HTR-8/SVneo (cell line): ENCODE data around the gene FAM3C.

Experiments used
- DNase-seq: peaks from one replicate; pipeline ENCODE4 v3.0.0; 2011; ENCODE audit warnings: low spot score, mixed read lengths; ENCODE audit not compliant: insufficient read length
- FAIRE-seq: peaks from 2 replicates; lab custom pipeline; 2011; peaks lifted over from hg19 to GRCh38; lab: Jason Lieb, UNC

Gene FAM3C

DNA sequence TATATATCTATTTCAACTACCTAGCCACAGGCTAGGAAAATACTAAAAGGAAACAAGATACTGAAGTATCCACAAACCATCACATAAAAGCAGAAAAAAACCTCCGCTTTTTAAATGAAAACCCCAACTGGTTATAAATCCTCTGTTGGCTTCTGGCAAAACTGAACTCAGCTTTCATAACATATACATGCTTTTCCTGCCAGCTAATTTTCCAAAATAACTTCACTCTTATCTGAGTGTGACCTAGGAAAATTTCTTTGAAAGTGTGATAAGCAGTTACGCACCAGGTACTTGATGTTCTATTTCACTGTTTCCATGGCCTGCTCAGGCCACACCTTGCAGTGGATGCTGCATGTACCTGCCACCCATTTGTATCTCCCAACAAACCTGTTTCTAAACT is 11.8 kb downstream of the FAM3C start:
- DNase-seq, result no peak
- FAIRE-seq, result no peak

DNA sequence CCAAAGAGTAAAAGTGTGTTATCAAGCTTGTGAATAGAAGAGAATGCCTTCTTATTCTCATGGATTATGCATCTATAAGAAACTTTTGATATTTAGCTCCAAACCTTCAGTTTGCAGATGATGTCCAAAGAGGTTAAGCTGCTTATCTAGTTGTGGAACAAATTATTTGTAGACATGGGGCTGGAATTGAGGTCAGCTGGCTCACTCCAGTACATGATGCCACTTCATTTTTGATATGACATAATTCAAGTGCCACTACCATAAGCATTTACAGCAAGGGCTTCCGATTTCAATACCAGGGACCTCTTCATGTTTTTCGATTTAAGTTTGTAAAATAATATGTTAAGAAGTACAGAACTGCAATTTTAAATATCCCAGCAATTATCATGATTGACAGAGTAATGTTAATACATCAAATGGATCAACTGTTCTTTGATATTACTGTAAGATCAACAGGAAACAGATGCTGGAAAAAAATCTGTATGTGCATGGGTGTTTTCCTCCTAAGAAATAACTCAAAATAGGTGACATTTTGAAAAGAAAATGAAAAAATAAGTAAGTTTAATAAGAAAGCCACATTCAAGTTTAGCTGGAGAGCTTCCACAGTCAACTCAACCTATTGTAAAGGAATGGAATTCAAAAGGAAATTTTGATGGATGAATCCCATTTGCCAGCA is 12.7 kb downstream of the FAM3C start:
- DNase-seq (no peak), FAIRE-seq (no peak)

DNA sequence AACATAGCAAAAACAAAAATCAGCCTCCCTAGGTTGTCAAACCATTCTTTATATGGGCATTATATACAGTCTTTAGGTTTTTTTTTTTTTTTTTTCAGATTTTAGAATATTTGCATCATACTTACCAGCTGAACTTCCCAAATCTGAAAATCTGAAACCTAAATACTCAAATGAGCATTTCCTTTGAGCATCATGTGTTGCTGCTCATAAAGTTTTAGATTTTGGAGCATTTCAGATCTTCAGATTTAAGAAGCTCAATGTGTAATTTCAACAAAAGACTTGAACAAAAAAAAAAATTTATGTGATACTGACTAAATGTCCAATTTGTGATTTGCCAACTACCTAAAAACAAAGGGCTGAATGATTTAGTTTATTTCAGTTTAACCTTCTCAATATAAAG is 13.6 kb downstream of the FAM3C start:
- no peak for FAIRE-seq
- no peak for DNase-seq

DNA sequence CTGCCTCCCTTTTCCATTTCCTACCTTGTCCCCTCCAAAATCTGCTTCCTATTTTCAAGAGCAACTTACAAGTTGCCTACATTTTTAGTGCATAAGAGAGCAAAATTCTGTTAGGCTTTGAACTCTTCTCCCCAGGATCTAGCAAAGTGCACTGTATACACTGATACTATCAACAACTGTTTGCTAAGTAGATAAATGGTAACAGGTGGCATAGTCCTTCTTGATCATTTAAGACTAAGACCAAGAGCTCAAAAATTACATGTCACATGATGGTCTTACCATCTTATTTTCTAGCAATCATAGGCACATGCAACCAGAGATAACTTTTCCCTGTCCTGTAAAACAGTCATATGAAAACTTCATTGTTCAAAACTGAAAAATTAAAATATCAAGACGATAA is 16.2 kb downstream of the FAM3C start:
- DNase-seq, result no peak
- FAIRE-seq, result no peak

DNA sequence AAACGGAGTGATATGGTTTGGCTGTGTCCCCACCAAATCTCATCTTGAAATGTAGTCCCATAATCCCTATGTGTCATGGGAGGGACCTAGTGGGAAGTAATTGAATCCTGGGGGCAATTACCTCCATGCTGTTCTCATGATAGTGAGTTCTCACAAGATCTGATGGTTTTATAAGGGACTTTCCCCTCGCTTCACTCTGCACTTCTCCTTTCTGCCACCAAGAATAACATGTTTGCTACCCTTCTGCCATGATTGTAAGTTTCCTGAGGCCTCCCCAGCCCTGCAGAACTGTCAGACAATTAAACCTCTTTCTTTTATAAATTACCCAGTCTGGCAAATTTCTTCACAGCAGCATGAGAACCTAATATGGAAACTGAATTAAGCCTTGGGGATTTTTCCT is 19.1 kb downstream of the FAM3C start:
- FAIRE-seq, result no peak
- DNase-seq, result no peak

DNA sequence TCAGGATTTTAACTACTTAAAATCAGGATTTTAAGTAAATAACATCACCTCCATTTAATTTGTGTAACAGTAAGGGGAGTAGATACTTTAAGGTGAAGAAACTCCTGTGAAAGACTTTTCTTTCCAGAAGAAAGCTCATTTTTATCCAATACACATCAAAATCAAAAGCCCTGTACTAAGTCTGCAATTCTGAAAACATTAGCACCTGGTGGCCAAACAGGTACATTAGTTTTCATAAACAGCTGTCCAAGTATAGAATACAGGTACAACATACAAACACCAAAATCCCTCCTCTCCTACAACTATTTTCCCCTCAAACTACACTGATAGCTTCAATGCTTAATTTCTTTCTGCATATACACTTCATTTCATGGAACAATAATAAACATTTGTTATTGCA is 22.9 kb downstream of the FAM3C start:
- DNase-seq, result no peak
- no peak for FAIRE-seq

DNA sequence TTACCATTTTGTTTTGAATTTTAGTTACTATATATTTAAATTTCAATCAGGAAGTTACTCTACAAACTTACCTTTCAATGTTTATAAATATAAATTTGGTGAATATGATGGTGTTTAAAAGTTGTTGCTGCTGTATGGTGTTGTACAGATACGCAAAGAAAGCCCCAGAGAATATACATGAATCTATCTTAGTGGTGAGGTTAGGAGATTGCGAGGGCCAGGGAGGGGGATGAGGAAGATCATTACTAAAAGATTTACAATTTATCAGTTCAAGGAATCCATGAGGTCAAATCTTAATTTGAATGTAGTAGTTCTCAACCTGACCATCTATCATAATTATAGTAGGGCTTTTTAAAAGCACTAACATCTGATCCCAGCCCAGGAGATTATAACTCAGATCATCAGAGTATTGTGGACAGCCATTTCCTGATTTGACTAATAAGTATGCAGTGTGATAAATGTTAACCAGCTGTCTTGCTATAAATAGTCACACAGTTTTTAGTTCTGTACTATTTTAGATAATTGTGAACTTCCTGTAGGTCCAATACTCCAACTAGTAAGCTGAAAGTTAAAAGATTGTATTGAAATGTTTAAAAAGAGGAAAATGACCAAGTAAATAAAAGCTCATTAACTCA is 23.6 kb downstream of the FAM3C start:
- FAIRE-seq, result no peak
- no peak for DNase-seq

DNA sequence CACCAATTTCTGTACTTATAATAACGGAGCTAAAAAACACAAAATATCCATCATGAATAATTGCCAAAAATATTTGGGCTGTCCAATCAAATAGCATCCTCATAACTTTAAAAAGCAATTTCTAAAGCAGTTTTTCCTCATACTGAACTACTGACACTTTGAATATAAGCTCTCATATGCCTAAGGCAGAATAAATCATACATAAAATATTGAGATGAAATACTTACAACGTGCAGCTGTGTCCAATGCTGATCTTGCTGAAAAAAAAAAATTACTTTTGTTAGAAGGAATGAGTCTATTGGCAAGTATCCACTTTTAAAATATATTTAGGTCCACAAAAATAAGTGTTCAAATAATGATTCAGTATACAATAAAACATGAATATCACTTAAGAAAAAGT is 24.2 kb downstream of the FAM3C start:
- FAIRE-seq, result no peak
- no peak for DNase-seq

DNA sequence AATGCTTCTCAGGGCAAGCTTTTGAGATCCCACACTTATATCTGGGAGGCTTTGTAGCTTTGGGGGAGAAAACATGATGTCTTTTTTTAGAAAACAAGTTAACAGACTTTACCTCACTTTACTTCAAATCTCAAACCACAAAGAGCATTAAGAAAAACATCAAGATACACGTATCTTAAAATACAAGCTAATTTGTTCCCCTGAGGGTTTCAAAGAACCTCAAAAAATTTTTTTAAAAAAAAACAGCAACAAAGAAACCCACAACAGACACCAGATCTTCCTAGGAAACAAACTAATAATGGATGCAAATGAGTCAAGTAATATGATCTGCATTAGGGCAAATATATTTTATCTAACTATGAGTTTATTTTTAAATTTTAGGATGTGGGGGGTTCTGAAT is 24.7 kb downstream of the FAM3C start:
- FAIRE-seq, result no peak
- no peak for DNase-seq

DNA sequence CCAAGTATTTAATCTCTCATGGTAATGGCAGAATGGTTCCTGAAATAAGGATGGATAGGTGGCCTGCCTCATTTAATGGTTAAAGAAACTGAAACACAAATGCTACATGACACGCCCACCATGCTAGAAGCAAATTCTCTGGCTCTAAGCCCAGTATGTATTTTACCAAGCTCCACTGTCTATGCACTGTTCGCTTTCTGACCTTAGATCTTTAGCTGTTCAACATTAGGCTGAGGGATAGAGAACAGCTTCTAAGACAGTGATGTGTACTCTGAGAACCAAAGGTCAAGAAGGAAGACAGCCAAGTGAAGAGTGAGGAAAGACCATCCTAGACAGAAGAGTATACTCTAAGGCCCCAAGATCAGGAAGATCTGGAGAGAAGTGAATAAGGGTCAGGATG is 26.6 kb downstream of the FAM3C start:
- FAIRE-seq, result no peak
- DNase-seq, result no peak

DNA sequence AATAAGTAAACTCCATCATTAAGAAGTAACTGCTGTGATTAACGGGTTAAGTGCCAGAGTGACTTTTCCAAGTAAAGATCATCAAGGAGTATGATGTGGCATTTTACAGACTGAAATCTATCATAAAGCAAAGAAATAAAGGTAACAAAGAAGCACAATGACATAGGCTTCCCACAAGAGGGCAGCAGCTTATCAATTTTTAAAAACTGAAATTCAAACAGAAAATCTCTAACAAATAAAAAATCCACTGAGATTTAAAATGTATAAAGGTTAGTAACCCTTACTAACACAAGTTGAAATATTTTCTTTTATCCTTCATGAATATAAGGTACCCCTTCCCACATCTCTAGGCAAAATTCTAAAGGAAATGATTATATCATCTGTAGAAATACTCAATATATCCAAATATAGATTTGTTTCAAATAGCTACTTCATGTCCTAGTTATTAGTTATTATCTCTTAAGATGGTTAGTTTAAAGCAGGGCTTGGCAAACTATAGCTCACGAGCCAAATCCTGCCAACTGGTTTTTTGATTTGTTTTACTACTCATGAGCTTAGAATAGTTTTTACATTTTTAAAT is 29.2 kb downstream of the FAM3C start:
- DNase-seq, result peak; percentile 4
- FAIRE-seq, result no peak

DNA sequence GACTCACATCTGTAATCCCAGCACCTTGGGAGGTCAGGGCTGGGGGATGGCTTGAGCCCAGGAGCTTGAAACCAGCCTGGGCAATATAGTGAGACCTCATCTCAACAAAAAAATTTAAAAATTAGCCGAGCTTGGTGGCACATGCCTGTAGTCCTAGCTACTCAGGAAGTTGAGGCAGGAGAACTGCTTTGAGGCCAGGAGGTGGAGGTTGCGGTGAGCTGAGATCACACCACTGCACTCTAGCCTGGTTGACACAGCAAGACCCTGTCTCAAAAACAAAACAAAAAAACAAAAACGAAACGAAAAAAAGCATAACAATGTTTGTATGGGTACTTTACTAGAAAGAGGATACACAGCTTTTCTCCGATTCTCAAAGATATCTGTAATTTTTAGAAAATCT is 35.5 kb downstream of the FAM3C start:
- no peak for FAIRE-seq
- no peak for DNase-seq

DNA sequence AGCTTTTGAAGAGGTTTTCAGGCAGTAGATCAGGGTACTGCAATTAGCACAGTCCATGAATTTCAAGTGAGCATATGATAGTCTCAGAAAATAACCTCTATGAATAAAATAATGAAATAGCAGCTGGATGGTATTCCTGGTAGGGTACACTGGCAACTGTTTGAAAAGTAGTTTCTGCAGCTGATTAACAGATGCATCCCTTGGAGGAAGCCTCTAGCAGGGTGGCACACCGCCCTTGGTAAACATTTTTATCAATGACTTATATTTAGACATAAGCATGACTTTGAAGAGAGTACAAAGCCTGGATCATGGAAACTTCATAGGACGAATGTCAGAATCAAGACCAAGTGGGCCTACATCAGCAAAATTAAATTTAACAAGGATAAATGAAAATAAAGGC is 40.5 kb downstream of the FAM3C start:
- no peak for DNase-seq
- FAIRE-seq, result no peak

DNA sequence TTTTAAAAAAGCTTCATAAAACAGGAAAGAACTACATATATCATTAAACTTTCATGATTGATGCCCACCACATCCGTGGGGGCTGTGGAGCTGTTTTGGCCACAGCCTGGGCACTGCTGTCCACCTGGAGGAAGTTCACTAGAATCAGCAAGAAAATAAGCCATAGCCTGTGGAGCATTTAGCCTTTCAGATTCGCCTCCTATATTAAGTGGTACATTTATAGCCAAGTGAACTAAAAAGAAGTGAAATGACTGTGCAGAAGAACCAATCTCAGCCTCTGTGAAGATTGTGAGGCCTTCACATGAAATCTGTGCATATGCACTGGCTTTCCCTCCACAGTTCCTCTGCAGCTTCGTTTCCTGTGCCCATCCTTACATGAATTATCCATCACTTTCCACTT is 43.8 kb downstream of the FAM3C start:
- FAIRE-seq, result no peak
- no peak for DNase-seq

DNA sequence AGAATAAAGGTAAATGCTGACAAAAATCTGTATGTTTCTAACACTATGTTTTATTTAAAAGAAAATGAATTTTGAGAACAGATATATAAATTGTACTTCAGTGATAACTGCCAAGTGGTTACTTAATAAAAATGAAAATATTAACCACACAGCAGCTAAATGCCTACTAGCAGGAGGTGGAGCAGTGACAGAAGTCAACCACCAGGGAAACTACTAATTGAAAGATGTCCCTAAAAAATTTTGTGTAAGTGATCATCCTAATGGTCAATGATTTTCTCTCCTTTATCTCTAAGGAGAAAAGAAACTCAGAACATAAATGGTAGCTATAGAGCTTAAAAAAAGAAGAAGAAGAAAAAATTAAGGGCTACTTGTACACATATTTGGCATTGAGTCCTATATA is 44.4 kb downstream of the FAM3C start:
- FAIRE-seq (no peak), DNase-seq (no peak)

DNA sequence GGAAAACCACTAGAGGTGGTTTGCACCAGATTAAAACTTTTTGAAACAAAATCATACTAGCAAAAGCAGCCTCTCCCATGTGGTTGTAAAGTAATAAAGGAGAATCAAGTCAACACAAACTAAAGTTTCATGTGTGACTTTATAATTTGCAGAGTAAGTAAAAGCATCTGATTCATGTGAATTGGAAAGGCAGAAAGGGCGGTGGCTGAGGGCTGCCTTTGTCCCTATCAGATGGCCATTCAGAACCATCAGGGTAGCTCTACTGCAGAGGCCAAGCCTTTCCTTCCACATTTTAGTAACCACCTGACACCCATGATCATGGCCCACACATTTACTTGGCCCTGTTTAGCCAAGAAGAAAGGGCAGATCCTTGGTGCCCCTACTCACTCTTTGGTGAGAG is 51.6 kb downstream of the FAM3C start:
- FAIRE-seq, result no peak
- no peak for DNase-seq

DNA sequence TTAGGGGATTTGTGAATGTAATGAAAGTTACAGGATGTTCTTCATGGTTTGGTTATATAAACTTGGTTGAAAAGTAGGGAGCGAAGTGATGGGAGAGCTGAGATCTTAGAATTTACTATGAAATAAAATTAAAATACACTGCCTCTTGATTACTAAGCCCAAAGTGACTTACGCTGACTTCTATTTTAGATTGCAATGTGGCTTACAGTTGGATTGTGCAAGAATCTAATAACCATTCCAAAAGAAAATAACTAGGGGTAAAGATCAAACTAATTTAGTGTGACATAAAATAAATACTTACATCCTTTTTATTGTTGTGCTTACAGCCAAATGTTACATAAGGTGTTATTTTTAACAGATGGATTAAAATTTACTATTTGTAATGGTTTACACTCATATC is 52.0 kb downstream of the FAM3C start:
- DNase-seq (no peak), FAIRE-seq (no peak)

DNA sequence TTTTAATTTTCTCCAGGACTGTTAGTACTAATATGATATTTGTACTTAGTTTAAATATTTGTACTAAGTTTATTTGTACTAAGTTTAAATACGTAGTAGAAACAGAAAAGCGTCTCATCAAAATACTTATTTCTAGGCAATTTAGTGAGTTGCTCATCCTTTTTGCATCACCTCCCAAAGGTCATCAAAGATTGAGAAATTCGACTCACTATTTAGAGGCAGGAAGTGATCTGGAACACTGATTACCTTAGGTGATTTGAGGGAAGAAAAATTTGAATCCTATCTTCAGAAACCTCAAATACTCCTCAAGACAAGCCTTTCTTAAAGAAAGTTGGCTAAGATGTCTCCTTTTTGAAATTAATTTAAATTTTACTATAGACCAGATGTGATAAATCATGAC is 52.8 kb downstream of the FAM3C start:
- FAIRE-seq, result no peak
- no peak for DNase-seq

DNA sequence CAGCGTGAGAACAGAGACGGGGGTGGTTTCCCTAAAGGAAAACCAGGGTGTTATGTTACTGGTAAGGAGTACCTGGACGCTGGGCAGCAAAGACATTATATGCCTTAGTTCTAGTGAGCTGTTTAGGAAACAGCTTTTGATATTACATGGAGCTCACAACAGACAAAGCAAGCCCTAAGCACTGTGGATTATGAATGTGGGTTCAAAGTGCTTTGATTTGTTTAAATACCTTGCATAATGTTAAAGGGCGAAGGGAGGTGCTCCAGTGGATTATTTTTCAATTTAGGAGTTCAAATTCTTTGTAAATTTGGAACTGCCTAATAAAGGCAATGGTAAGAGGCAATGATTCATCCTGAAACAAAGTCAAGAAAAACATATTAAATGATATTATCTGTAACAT is 53.5 kb downstream of the FAM3C start:
- FAIRE-seq (no peak), DNase-seq (no peak)

DNA sequence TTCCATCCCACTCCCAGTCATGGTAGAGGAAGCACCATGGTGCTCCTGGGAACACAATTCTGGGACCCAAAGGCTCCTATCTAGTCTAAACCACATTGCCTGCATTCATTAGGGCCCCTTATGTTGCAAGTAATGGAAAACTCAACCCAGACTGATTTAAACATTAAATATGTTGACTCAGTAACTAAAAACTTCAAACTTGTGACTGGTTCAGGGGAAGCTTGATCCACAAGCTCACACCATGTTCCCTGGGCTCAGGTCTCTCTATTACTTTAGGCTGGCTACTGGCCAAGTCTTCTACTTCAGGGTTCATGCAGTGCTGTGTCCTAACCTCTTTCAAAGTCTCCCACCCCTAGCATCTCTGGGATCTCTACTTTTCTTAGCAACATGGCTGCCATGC is 54.2 kb downstream of the FAM3C start:
- DNase-seq (no peak), FAIRE-seq (no peak)

DNA sequence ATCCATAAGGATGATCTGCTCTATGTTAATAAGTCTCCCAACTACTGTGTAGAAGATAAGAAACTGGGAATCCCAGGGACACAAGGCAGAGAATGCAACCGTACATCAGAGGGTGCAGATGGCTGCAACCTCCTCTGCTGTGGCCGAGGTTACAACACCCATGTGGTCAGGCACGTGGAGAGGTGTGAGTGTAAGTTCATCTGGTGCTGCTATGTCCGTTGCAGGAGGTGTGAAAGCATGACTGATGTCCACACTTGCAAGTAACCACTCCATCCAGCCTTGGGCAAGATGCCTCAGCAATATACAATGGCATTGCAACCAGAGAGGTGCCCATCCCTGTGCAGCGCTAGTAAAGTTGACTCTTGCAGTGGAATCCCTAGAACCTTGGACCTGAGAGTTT is 57.0 kb downstream of the FAM3C start:
- FAIRE-seq (no peak), DNase-seq (no peak)

DNA sequence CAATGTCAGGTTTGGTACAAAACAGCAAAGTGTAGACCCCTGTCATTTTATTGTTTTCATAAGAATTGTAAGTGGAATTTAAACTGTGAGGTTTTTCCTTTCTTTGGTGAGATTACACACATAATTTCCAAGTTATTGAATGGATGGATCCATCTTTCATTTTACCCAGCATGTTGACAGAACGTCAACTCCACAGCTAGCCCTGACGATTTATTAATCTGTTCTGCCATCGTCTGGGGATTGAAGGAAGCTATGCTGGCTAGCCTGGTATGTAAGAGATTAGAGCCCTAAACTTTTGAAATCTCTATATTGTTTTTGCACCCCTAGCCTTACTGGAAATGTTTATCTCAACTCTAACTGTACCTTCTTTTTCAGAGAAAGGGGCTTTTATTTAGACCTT is 58.7 kb downstream of the FAM3C start:
- no peak for DNase-seq

More for the DNA sequence above, 58.7 kb downstream of the FAM3C start:
- FAIRE-seq, result no peak
